ENCODE results near the gene GSPT1. TPM values are rescaled to one million over a fixed set of nuclear protein-coding genes. Genes with fewer than 3 reads are reported as not detected.

GSPT1 gene
- total RNA-seq, 1 experiment from 2014 or later = 173 TPM

DNA sequence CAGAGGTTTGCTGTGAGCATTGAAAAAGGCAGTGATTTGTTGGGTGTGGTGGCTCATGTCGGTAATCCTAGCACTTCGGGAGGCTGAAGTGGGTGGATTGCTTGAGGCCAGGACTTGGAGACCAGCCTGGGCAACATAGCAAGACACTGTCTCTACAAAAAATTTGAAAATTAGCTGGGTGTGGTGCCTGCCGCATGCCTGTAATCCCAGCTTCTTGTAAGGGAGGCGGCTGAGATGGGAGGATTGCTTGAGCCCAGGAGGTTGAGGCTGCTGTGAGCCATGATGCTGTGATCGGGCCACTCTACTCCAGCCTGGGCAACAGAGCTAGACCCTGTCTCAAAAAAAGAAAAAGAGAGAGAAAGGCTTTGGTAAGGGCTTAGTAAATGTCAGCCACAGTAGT, 33.1 kb upstream of the GSPT1 start:
- Histone ChIP-seq H3K56ac (ENCODE audit: insufficient read length, low read depth, low read length) (no peak overlapping the region), H2BK120ac (ENCODE audit: low read depth, low read length, poor library complexity, severe bottlenecking) (no peak overlapping the region), H3K23me2 (ENCODE audit: insufficient read length, low read depth, low read length, poor library complexity, severe bottlenecking) (no peaks in the 10 kb centered on the region), H4K91ac (ENCODE audit: insufficient read length, low read depth, low read length) (no peak overlapping the region), H3K9me3 (ENCODE audit: control insufficient read depth, low read depth, low read length) (no peaks in the 10 kb centered on the region), H3K14ac (ENCODE audit: insufficient read depth, low read length) (no peak overlapping the region), H4K5ac (ENCODE audit: insufficient read length, low read depth, low read length) (no peak overlapping the region), H3K4me1 (ENCODE audit: insufficient read depth, low read length) (no peaks in the 10 kb centered on the region), H2BK5ac (ENCODE audit: insufficient read length, low read length) (no peak overlapping the region), H3K23ac (ENCODE audit: insufficient read length, low read depth, low read length) (no peak overlapping the region), H2BK15ac (ENCODE audit: low read depth, low read length) (no peak overlapping the region), H2AK5ac (ENCODE audit: insufficient read length, low read length) (no peak overlapping the region), H3T11ph (ENCODE audit: low read length) (no peak overlapping the region), H3K9ac (ENCODE audit: extremely low read depth, insufficient read length, low read length) (no peak overlapping the region), H4K8ac (replicated peaks; ENCODE audit: insufficient read length, low read depth, low read length) (no peak overlapping the region), H3K79me1 (ENCODE audit: insufficient read depth, low read depth, low read length, poor library complexity, severe bottlenecking) (no peaks in the 10 kb centered on the region), H2BK12ac (ENCODE audit: insufficient read length, low read depth, low read length) (no peak overlapping the region), H3K4ac (ENCODE audit: low read depth, low read length) (no peak overlapping the region), H3K18ac (ENCODE audit: insufficient read length, low read depth, low read length) (no peak overlapping the region), H4K20me1 (ENCODE audit: control insufficient read depth, insufficient read depth, insufficient read length) (no peaks in the 10 kb centered on the region), H3K27me3 (ENCODE audit: insufficient read depth, low read length) (no peaks in the 10 kb centered on the region), H3K79me2 (ENCODE audit: insufficient read depth, low read length) (no peaks in the 10 kb centered on the region), H3K4me2 (ENCODE audit: insufficient read depth, insufficient read length, low read length) (no peak overlapping the region), H2AFZ (ENCODE audit: low read length) (no peak overlapping the region), H3K27ac (ENCODE audit: insufficient read length, low read depth, low read length) (no peak overlapping the region), H2BK20ac (ENCODE audit: low read depth, low read length, poor library complexity, severe bottlenecking) (no peak overlapping the region)
- no peaks in the 10 kb centered on the region for H3K27me3 Mint-ChIP-seq (ENCODE audit: low read depth)
- H3K27ac Mint-ChIP-seq = no peak overlapping the region; a peak in 1 of 7 replicates
- H3K36me3 Mint-ChIP-seq (ENCODE audit: insufficient read depth in 1 of 3, low read depth in 3 of 3) = no peaks in the 10 kb centered on the region
- WGBS (ENCODE audit: extremely low coverage, insufficient read length, low lambda C conversion rate) = no CpG with 5 or more reads among the region's 5 CpGs
- H3K4me3 Mint-ChIP-seq = no peak overlapping the region
- no peak for DNase-seq
- no peaks in the 10 kb centered on the region for H3K9me3 Mint-ChIP-seq
- peaks cover 10 to 11% of the 10 kb centered on the region in 2 experiments; a peak in 3 of 4 replicates for H3K4me1 Mint-ChIP-seq
- TF ChIP-seq, protein P1, sequence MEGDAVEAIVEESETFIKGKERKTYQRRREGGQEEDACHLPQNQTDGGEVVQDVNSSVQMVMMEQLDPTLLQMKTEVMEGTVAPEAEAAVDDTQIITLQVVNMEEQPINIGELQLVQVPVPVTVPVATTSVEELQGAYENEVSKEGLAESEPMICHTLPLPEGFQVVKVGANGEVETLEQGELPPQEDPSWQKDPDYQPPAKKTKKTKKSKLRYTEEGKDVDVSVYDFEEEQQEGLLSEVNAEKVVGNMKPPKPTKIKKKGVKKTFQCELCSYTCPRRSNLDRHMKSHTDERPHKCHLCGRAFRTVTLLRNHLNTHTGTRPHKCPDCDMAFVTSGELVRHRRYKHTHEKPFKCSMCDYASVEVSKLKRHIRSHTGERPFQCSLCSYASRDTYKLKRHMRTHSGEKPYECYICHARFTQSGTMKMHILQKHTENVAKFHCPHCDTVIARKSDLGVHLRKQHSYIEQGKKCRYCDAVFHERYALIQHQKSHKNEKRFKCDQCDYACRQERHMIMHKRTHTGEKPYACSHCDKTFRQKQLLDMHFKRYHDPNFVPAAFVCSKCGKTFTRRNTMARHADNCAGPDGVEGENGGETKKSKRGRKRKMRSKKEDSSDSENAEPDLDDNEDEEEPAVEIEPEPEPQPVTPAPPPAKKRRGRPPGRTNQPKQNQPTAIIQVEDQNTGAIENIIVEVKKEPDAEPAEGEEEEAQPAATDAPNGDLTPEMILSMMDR (conservative IDR thresholded peaks at IDR 0.05) = no peak
